HG02884 (cell line): Measurements from ENCODE around the gene SLC25A10.

Experiments used
- ATAC-seq: cut with Tn5 transposase; IDR thresholded peaks from one replicate; pipeline ENCODE4 v1.9.1; 2021; ENCODE audit warnings: mild to moderate bottlenecking, moderate library complexity; ENCODE audit not compliant: unreplicated experiment

Gene SLC25A10

DNA sequence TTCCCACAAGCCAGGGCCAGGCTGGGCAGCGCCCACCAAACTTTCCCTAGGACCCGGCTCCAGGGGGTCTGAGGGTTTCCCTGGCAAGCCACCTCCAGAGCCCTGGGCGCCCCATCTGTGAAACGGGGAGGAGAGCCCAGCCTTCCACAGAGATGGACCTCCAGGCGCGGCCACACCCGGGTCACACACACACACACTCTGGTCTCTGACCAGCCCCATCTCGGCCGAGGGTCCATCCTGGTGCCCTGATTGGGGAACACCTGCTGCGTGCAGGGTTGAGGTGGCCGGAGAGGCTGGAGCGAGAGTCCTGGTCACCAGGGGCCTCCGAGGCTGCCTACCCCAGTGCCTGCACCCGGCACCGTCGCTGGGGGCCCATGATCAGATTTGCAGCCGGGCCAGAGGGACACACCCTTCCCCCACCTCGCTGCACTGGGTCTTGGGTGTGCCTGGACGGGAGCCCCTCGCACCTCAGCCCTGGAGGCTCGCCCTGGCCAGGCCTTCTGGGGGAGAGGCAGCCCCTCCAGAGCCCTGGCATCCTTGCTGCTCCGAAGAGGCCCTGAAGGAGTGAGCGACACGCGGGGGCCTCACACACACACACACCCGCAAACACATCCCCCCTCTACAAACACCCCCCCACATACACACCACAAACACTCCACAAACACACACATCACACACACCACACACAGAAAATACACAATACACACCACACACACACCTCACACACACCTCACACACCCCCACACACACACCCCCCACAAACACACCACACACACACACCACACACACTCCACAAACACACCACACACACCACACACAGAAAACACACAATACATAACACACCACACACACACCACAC lies 29.7 kb downstream of the SLC25A10 start:
- no peak for ATAC-seq
